GM21737 (cell line): ENCODE results near the gene KRT222.

Source experiments
- ATAC-seq: cut with Tn5 transposase; IDR thresholded peaks from one replicate; pipeline ENCODE4 v1.9.1; 2021; ENCODE audit warnings: mild to moderate bottlenecking, moderate library complexity; ENCODE audit not compliant: unreplicated experiment

The KRT222 gene

GRCh38 chr17:40615841-40616476, 49.0 kb downstream of the KRT222 start:
- no peak for ATAC-seq

- ATAC-seq, result peak; percentile 52
These were observed 49.7 kb downstream of the KRT222 start for GRCh38 chr17:40615068-40615840.

- ATAC-seq, result no peak
These were observed 50.4 kb downstream of the KRT222 start for GRCh38 chr17:40614431-40615067.

- ATAC-seq, result no peak
These were observed 51.4 kb downstream of the KRT222 start for GRCh38 chr17:40613467-40614154.

GRCh38 chr17:40612599-40613244, 52.3 kb downstream of the KRT222 start:
- ATAC-seq, result no peak

GRCh38 chr17:40611840-40612474, 53.0 kb downstream of the KRT222 start:
- no peak for ATAC-seq

GRCh38 chr17:40610359-40610758, 54.6 kb downstream of the KRT222 start:
- no peak for ATAC-seq

- no peak for ATAC-seq
These were observed 56.9 kb downstream of the KRT222 start for GRCh38 chr17:40608061-40608581.

GRCh38 chr17:40607641-40608040, 57.3 kb downstream of the KRT222 start:
- no peak for ATAC-seq

- ATAC-seq, result no peak
These were observed 58.2 kb downstream of the KRT222 start for GRCh38 chr17:40606548-40607353.

- no peak for ATAC-seq
These were observed 59.7 kb downstream of the KRT222 start for GRCh38 chr17:40605306-40605705.
